ENCODE results near the gene NEUROD2.

Gene NEUROD2

DNA sequence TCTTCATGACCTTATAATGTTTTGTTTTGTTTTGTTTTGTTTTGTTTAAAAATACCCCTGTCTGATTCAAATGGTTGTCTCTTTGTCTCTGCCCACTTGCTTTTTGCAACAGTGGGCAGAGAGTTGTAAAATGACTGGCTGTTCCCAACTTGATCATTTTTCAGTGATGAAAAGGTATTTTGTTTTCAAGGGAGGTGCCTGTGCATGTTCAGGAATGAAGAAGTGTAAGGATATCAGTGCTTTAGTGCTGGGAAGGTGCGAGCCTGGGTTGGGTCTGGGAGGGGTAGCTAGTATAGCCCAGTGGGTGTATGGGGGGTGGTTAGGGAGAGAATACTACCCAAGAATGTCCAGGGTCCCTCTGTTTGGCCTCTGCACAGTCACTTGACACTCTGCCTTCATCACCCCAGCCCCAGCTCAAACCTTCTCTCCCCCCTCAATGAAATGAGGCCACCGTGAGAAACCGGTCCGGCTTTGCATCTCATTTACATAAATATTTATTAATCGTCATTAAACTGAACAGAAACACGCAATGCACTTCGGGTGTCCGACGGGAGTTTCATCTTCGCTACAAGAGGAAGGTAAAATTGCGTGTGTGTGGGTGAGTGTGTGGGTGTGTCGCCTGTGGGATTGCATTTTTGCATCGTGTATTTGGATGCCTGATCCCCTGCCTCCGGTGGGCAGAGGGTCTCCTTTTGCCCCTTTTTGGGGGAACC, 4.3 kb downstream of the NEUROD2 start:
- H3K4me3 ChIP-seq (ENCODE audit: low read length), result no peak overlapping the region
- H3K27me3 ChIP-seq (ENCODE audit: control insufficient read depth, insufficient read depth, low read length), result peaks cover 99% of the 10 kb centered on the region
- H3K9ac ChIP-seq (ENCODE audit: low read length), result no peak overlapping the region
- H3K4me1 ChIP-seq (ENCODE audit: control insufficient read depth, insufficient read depth, low read length), result peaks cover 38% of the 10 kb centered on the region
- no peaks in the 10 kb centered on the region for H3K9me3 ChIP-seq (ENCODE audit: control insufficient read depth, low read length)
- H3K36me3 ChIP-seq (ENCODE audit: control insufficient read depth, insufficient read depth, low read length), result no peaks in the 10 kb centered on the region

GRCh38 chr17:39602533-39603303, 5.0 kb downstream of the NEUROD2 start:
- Histone ChIP-seq H3K9me3 (ENCODE audit: control insufficient read depth, low read length) (no peaks in the 10 kb centered on the region), H3K9ac (ENCODE audit: low read length) (no peak overlapping the region), H3K4me3 (ENCODE audit: low read length) (no peak overlapping the region), H3K36me3 (ENCODE audit: control insufficient read depth, insufficient read depth, low read length) (no peaks in the 10 kb centered on the region), H3K4me1 (ENCODE audit: control insufficient read depth, insufficient read depth, low read length) (peaks cover 38% of the 10 kb centered on the region), H3K27me3 (ENCODE audit: control insufficient read depth, insufficient read depth, low read length) (peaks cover 99% of the 10 kb centered on the region)

- H3K4me3 ChIP-seq (ENCODE audit: low read length), result no peak overlapping the region
- H3K27me3 ChIP-seq (ENCODE audit: control insufficient read depth, insufficient read depth, low read length), result peaks cover 98% of the 10 kb centered on the region
- peaks cover 34% of the 10 kb centered on the region for H3K4me1 ChIP-seq (ENCODE audit: control insufficient read depth, insufficient read depth, low read length)
- no peaks in the 10 kb centered on the region for H3K36me3 ChIP-seq (ENCODE audit: control insufficient read depth, insufficient read depth, low read length)
- no peak overlapping the region for H3K9ac ChIP-seq (ENCODE audit: low read length)
- no peaks in the 10 kb centered on the region for H3K9me3 ChIP-seq (ENCODE audit: control insufficient read depth, low read length)
Observed at GRCh38 chr17:39601758-39602532, 5.8 kb downstream of the NEUROD2 start.

GRCh38 chr17:39600997-39601597, 6.6 kb downstream of the NEUROD2 start:
- peaks cover 28% of the 10 kb centered on the region for H3K4me1 ChIP-seq (ENCODE audit: control insufficient read depth, insufficient read depth, low read length)
- H3K27me3 ChIP-seq (ENCODE audit: control insufficient read depth, insufficient read depth, low read length), result peaks cover 98% of the 10 kb centered on the region
- H3K36me3 ChIP-seq (ENCODE audit: control insufficient read depth, insufficient read depth, low read length), result no peaks in the 10 kb centered on the region
- no peak overlapping the region for H3K4me3 ChIP-seq (ENCODE audit: low read length)
- no peak overlapping the region for H3K9ac ChIP-seq (ENCODE audit: low read length)
- H3K9me3 ChIP-seq (ENCODE audit: control insufficient read depth, low read length), result no peaks in the 10 kb centered on the region

GRCh38 chr17:39600288-39600996, 7.3 kb downstream of the NEUROD2 start:
- H3K9me3 ChIP-seq (ENCODE audit: control insufficient read depth, low read length), result no peaks in the 10 kb centered on the region

GRCh38 chr17:39599665-39600231, 8.0 kb downstream of the NEUROD2 start:
- no peaks in the 10 kb centered on the region for H3K36me3 ChIP-seq (ENCODE audit: control insufficient read depth, insufficient read depth, low read length)
- H3K9me3 ChIP-seq (ENCODE audit: control insufficient read depth, low read length), result no peaks in the 10 kb centered on the region
- no peak overlapping the region for H3K4me3 ChIP-seq (ENCODE audit: low read length)
- no peak overlapping the region for H3K9ac ChIP-seq (ENCODE audit: low read length)
- peaks cover 15% of the 10 kb centered on the region for H3K4me1 ChIP-seq (ENCODE audit: control insufficient read depth, insufficient read depth, low read length)
- H3K27me3 ChIP-seq (ENCODE audit: control insufficient read depth, insufficient read depth, low read length), result peaks cover 98% of the 10 kb centered on the region

More at GRCh38 chr17:39600288-39600996, 7.3 kb downstream of the NEUROD2 start:
- Histone ChIP-seq H3K9ac (ENCODE audit: low read length) (no peak overlapping the region), H3K36me3 (ENCODE audit: control insufficient read depth, insufficient read depth, low read length) (no peaks in the 10 kb centered on the region), H3K27me3 (ENCODE audit: control insufficient read depth, insufficient read depth, low read length) (peaks cover 98% of the 10 kb centered on the region), H3K4me3 (ENCODE audit: low read length) (no peak overlapping the region), H3K4me1 (ENCODE audit: control insufficient read depth, insufficient read depth, low read length) (peaks cover 22% of the 10 kb centered on the region)

- H3K27me3 ChIP-seq (ENCODE audit: control insufficient read depth, insufficient read depth, low read length), result peaks cover 98% of the 10 kb centered on the region
- H3K9ac ChIP-seq (ENCODE audit: low read length), result no peak overlapping the region
- H3K36me3 ChIP-seq (ENCODE audit: control insufficient read depth, insufficient read depth, low read length), result no peaks in the 10 kb centered on the region
- no peak overlapping the region for H3K4me3 ChIP-seq (ENCODE audit: low read length)
- H3K4me1 ChIP-seq (ENCODE audit: control insufficient read depth, insufficient read depth, low read length), result peaks cover 15% of the 10 kb centered on the region
- no peaks in the 10 kb centered on the region for H3K9me3 ChIP-seq (ENCODE audit: control insufficient read depth, low read length)
Observed at GRCh38 chr17:39599004-39599664, 8.6 kb downstream of the NEUROD2 start.

DNA sequence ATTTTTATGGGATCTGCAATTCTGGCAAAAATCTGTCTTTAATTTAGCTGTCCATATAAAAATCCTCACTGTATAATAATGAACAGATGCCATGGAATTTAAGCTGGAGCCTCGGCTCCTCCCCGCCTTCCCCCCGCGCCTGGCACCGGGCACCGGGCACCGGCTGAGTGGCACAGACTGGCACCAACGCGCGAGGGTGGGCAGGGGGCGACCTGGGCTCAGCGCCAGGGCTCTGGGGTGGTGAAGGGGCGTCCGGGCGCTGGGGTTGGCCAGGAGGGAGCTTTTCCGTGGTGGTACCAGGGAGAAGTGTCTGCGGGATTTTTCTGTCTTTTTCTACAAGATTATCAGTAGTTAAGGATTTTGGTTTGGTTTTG, 9.1 kb downstream of the NEUROD2 start:
- H3K9me3 ChIP-seq (ENCODE audit: control insufficient read depth, low read length), result no peaks in the 10 kb centered on the region
- H3K36me3 ChIP-seq (ENCODE audit: control insufficient read depth, insufficient read depth, low read length), result no peaks in the 10 kb centered on the region
- peaks cover 15% of the 10 kb centered on the region for H3K4me1 ChIP-seq (ENCODE audit: control insufficient read depth, insufficient read depth, low read length)
- peaks cover 97% of the 10 kb centered on the region for H3K27me3 ChIP-seq (ENCODE audit: control insufficient read depth, insufficient read depth, low read length)
- H3K4me3 ChIP-seq (ENCODE audit: low read length), result no peak overlapping the region
- no peak overlapping the region for H3K9ac ChIP-seq (ENCODE audit: low read length)

- peaks cover 97% of the 10 kb centered on the region for H3K27me3 ChIP-seq (ENCODE audit: control insufficient read depth, insufficient read depth, low read length)
- no peak overlapping the region for H3K9ac ChIP-seq (ENCODE audit: low read length)
- no peak overlapping the region for H3K4me3 ChIP-seq (ENCODE audit: low read length)
- peaks cover 15% of the 10 kb centered on the region for H3K4me1 ChIP-seq (ENCODE audit: control insufficient read depth, insufficient read depth, low read length)
- H3K36me3 ChIP-seq (ENCODE audit: control insufficient read depth, insufficient read depth, low read length), result no peaks in the 10 kb centered on the region
- no peaks in the 10 kb centered on the region for H3K9me3 ChIP-seq (ENCODE audit: control insufficient read depth, low read length)
Observed at GRCh38 chr17:39598047-39598481, 9.7 kb downstream of the NEUROD2 start.

DNA sequence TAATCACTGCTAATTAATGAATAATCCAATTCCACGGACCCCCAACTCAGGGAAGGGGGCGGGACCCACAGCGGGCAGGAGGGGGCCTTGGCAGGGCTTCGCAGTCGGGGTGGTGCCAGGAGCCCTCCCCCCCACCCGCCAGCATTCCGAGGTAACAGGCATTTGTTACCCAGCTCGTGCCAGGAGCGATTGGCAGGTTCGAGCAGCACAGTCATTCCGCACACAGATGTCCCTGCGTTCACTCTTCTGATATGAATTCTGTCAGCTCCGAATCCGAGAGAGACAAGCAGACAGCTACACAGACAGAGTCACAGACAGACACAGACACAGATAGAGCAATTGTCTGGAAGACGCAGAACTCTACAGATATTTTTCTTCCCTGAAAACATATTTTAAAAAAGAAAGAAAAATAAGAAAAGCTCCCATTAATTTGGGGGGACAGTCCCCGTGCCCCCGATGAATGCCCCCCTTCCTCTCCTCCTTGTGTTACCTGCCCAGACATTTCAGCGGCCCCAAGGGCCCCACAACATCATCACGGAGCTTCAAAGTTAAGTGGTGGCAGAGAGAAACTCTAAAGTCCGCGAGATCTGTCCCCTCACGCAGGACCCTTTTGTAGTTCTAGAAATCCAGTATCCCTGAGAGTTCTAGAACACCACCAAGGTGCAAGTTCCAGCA, 10.2 kb downstream of the NEUROD2 start:
- no peak overlapping the region for H3K4me3 ChIP-seq (ENCODE audit: low read length)
- peaks cover 15% of the 10 kb centered on the region for H3K4me1 ChIP-seq (ENCODE audit: control insufficient read depth, insufficient read depth, low read length)
- peaks cover 92% of the 10 kb centered on the region for H3K27me3 ChIP-seq (ENCODE audit: control insufficient read depth, insufficient read depth, low read length)

More for the DNA sequence above, 10.2 kb downstream of the NEUROD2 start:
- Histone ChIP-seq H3K9me3 (ENCODE audit: control insufficient read depth, low read length) (no peaks in the 10 kb centered on the region), H3K36me3 (ENCODE audit: control insufficient read depth, insufficient read depth, low read length) (no peaks in the 10 kb centered on the region), H3K9ac (ENCODE audit: low read length) (no peak overlapping the region)

Data from mucosa of stomach (tissue), 1 donor.